Suprapubic skin (tissue), 4 donors: ENCODE measurements around the gene TCEA2. TPM values are rescaled to one million over a fixed set of nuclear protein-coding genes. Genes with fewer than 3 reads are reported as not detected.

ENCODE experiments used
- DNase-seq, 2 donors: peaks; one replicate each; pipeline ENCODE4 v3.0.0-alpha.2; 2019; ENCODE audit warnings: low spot score in 2 of 2
- H3K27ac ChIP-seq: fragments of 200-600 bp; sonication (generic); one replicate; pipeline ENCODE4 v1.5.1; 2019
- H3K27me3 ChIP-seq: fragments of 200-600 bp; sonication (generic); one replicate; pipeline ENCODE4 v1.5.1; 2019
- H3K36me3 ChIP-seq: fragments of 200-600 bp; sonication (generic); one replicate; pipeline ENCODE4 v1.5.1; 2019
- H3K4me1 ChIP-seq: fragments of 200-600 bp; sonication (generic); one replicate; pipeline ENCODE4 v1.5.1; 2019
- H3K4me3 ChIP-seq: fragments of 200-600 bp; sonication (generic); one replicate; pipeline ENCODE4 v1.5.1; 2019; ENCODE audit warnings: mild to moderate bottlenecking
- H3K9me3 ChIP-seq: fragments of 200-600 bp; sonication (generic); one replicate; pipeline ENCODE4 v1.5.1; 2019
- CTCF ChIP-seq, 2 donors: fragments of 200-600 bp in 1 of 2; fragments of 450-650 bp in 1 of 2; sonication (generic) in 1 of 2; IDR thresholded peaks; one replicate each; pipeline ENCODE4 v1.5.1; 2016 to 2019; ENCODE audit warnings: antibody characterized with exemption in 2 of 2, mild to moderate bottlenecking in 1 of 2, moderate library complexity in 1 of 2
- EP300 ChIP-seq: sonication (generic); formaldehyde crosslinking; IDR thresholded peaks from one replicate; pipeline ENCODE4 v1.6.1; 2017; ENCODE audit warnings: antibody characterized with exemption
- POLR2A ChIP-seq, 2 donors: fragments of 450-650 bp; IDR thresholded peaks; one replicate each; pipeline ENCODE4 v1.6.1; 2017; ENCODE audit warnings: antibody characterized with exemption in 2 of 2, mild to moderate bottlenecking in 2 of 2, moderate library complexity in 2 of 2
- POLR2AphosphoS5 ChIP-seq, 3 donors: sonication (generic); formaldehyde crosslinking; IDR thresholded peaks; one replicate each; pipeline ENCODE4 v1.6.1; 2017; ENCODE audit warnings: antibody characterized with exemption in 3 of 3
- WGBS: methylation state at CpG from one replicate; pipeline ENCODE4 v1.1.5; 2018; 5-methylcytosine and 5-hydroxymethylcytosine counted together
- total RNA-seq, 4 donors: library from RNA; depleted of rRNA; stranded (reverse); fragments of >200 nt; gene quantifications; one replicate each; pipeline ENCODE4 v1.1.0, GENCODE V29; 2016

TCEA2 gene
- total RNA-seq, 4 donors from 2014 or later = 8.6 to 27.9 (median 13.2) TPM

- Histone ChIP-seq H3K36me3 (peaks cover 96% of the 10 kb centered on the region), H3K27me3 (no peaks in the 10 kb centered on the region), H3K27ac (no peak overlapping the region), H3K4me1 (no peaks in the 10 kb centered on the region), H3K4me3 (no peak overlapping the region), H3K9me3 (no peaks in the 10 kb centered on the region)
- WGBS = 94% methylated on average over 2 of the region's 38 CpGs
- no peak for TF ChIP-seq CTCF (IDR thresholded peaks at IDR 0.05)
- TF ChIP-seq POLR2AphosphoS5 (IDR thresholded peaks at IDR 0.05) = no peak
- TF ChIP-seq POLR2A (IDR thresholded peaks at IDR 0.05) = no peak
- no peak for TF ChIP-seq EP300
- no peak for DNase-seq
These were observed 33.5 kb upstream of the TCEA2 start for GRCh38 chr20:64029293-64030117.

DNA sequence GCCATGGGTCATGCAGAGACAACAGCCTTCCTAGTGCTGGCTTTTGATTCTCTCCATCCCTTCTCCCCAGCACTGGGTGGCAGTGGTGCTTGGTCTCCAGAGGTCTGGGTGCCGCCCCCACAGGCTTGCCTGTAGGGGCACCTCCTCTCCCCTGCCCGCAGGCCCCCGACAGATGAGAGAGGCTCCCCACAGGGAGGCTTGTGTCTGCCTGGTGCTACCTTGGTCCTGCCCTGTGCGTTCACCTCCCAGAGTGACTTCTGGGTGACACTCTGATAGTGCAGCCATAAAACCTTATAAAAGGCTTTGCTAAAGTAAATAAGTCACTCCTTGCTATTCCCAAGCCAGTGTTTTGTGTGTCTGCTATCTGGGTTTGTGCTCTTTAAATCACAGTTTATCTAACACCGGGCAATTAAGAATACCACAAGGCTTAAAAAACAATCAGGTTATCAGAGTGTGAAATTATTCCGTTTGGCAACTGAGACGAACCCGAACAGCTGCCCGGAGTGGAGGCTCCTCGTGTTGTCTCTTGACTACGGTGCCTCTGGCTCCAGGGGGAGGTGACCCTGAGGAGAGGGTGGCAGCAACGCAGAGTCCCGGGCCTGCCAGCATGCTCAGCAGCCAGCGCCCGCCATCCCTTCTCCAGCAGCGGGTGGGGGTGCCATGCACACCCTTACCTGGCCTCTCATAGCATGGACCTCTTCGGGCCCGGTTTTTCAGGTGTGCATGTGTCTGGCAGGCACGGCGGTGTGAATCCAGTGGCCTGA lies 32.4 kb upstream of the TCEA2 start:
- Histone ChIP-seq H3K4me3 (no peak overlapping the region), H3K27me3 (no peaks in the 10 kb centered on the region), H3K9me3 (no peaks in the 10 kb centered on the region), H3K27ac (no peak overlapping the region), H3K36me3 (peaks cover 91% of the 10 kb centered on the region), H3K4me1 (no peaks in the 10 kb centered on the region)
- TF ChIP-seq POLR2AphosphoS5 (IDR thresholded peaks at IDR 0.05) (no peak), POLR2A (IDR thresholded peaks at IDR 0.05) (no peak), EP300 (no peak), CTCF (IDR thresholded peaks at IDR 0.05) (no peak)
- 83% methylated on average over 19 of the region's 20 CpGs for WGBS
- DNase-seq = no peak

- Histone ChIP-seq H3K36me3 (peaks cover 78% of the 10 kb centered on the region), H3K9me3 (no peaks in the 10 kb centered on the region), H3K27me3 (no peaks in the 10 kb centered on the region), H3K27ac (no peak overlapping the region), H3K4me3 (no peak overlapping the region), H3K4me1 (no peaks in the 10 kb centered on the region)
- WGBS = 91% methylated on average over 19 of the region's 19 CpGs
- no peak for DNase-seq
- TF ChIP-seq EP300 = no peak
- no peak for TF ChIP-seq POLR2AphosphoS5 (IDR thresholded peaks at IDR 0.05)
- TF ChIP-seq POLR2A (IDR thresholded peaks at IDR 0.05) = no peak
- TF ChIP-seq CTCF (IDR thresholded peaks at IDR 0.05) = no peak
These were observed 31.1 kb upstream of the TCEA2 start for GRCh38 chr20:64031822-64032314.

GRCh38 chr20:64032706-64033624 lies 30.0 kb upstream of the TCEA2 start:
- WGBS = 88% methylated on average over 22 of the region's 31 CpGs
- Histone ChIP-seq H3K9me3 (no peaks in the 10 kb centered on the region), H3K36me3 (peaks cover 67% of the 10 kb centered on the region), H3K4me3 (no peak overlapping the region), H3K27ac (no peak overlapping the region), H3K27me3 (peaks cover 5% of the 10 kb centered on the region), H3K4me1 (peaks cover 6% of the 10 kb centered on the region)
- TF ChIP-seq POLR2AphosphoS5 (IDR thresholded peaks at IDR 0.05) = no peak
- TF ChIP-seq EP300 = no peak
- TF ChIP-seq CTCF (IDR thresholded peaks at IDR 0.05) = no peak
- TF ChIP-seq POLR2A (IDR thresholded peaks at IDR 0.05) = no peak
- no peak for DNase-seq
